SK-N-SH (cell line): Measurements from ENCODE around the gene FBH1. TPM values are rescaled to one million over a fixed set of nuclear protein-coding genes. Genes with fewer than 3 reads are reported as not detected.

ENCODE experiments used
- CTCF ChIA-PET: fragments of 300-600, 350-600 bp; formaldehyde crosslinking; extraction: SDS; loops from one replicate; lab custom pipeline; 2021; lab: Yijun Ruan, JAX
- POLR2A ChIA-PET: fragments of 350-600 bp; sonication (Branson Sonifier 250); formaldehyde crosslinking; extraction: SDS; loops from one replicate; lab custom pipeline; 2020; ENCODE audit warnings: antibody characterized with exemption, inconsistent platforms; lab: Yijun Ruan, JAX
- DNase-seq: peaks from one replicate; pipeline ENCODE4 v3.0.0; 2012
- H2AFZ ChIP-seq: fragments of 200-600 bp; sonication (generic); 2 replicates; pipeline ENCODE4 v1.8.1; 2016; ENCODE audit warnings: antibody characterized with exemption, mild to moderate bottlenecking, low read depth
- H3F3A ChIP-seq: fragments of 200-600 bp; sonication (generic); replicated peaks from 2 replicates; pipeline ENCODE3; 2016; ENCODE audit warnings: antibody characterized with exemption, mild to moderate bottlenecking; ENCODE audit not compliant: insufficient read depth
- H3K27ac ChIP-seq, 2 experiments: fragments of 200-500 bp in 1 of 2; fragments of 200-600 bp in 1 of 2; sonication (Bioruptor generic) in 1 of 2; sonication (generic), shearing (Covaris generic) in 1 of 2; 2 replicates each; pipeline versions ENCODE4 v1.5.1 to v1.6.1; 2014 to 2016; ENCODE audit warnings: low read depth in 2 of 2, inconsistent platforms in 1 of 2, low read length in 1 of 2, mild to moderate bottlenecking in 1 of 2, mixed read lengths in 1 of 2
- H3K27me3 ChIP-seq: fragments of 200-600 bp; sonication (generic), shearing (Covaris generic); 2 replicates; pipeline ENCODE4 v1.6.1; 2016; ENCODE audit warnings: mixed run types; ENCODE audit not compliant: insufficient read depth
- H3K36me3 ChIP-seq, 2 experiments: fragments of 200-500 bp in 1 of 2; fragments of 200-600 bp in 1 of 2; sonication (Bioruptor generic) in 1 of 2; sonication (generic) in 1 of 2; replicated peaks in 1 of 2; 2 replicates each; pipeline versions ENCODE3 to v1.5.1; 2014 to 2016; ENCODE audit warnings: low read length in 1 of 2, mild to moderate bottlenecking in 1 of 2; ENCODE audit not compliant: insufficient read depth in 2 of 2, control insufficient read depth in 1 of 2
- H3K4me1 ChIP-seq, 2 experiments: fragments of 200-500 bp in 1 of 2; fragments of 200-600 bp in 1 of 2; sonication (Bioruptor generic) in 1 of 2; sonication (generic), shearing (Covaris generic) in 1 of 2; 2 replicates each; pipeline versions ENCODE4 v1.5.1 to v1.6.1; 2014 to 2016; ENCODE audit warnings: low read depth in 1 of 2, low read length in 1 of 2, mixed run types in 1 of 2; ENCODE audit not compliant: insufficient read depth in 2 of 2, control insufficient read depth in 1 of 2
- H3K4me2 ChIP-seq: fragments of 200-600 bp; sonication (generic), shearing (Covaris generic); 2 replicates; pipeline ENCODE4 v1.6.1; 2017; ENCODE audit warnings: mixed run types
- H3K4me3 ChIP-seq, 2 experiments: fragments of 200-500 bp in 1 of 2; fragments of 200-600 bp in 1 of 2; sonication (Bioruptor generic) in 1 of 2; sonication (generic), shearing (Covaris generic) in 1 of 2; 2 replicates each; pipeline versions ENCODE4 v1.5.1 to v1.8.1; 2014 to 2016; ENCODE audit warnings: low read depth in 2 of 2, inconsistent platforms in 1 of 2, low read length in 1 of 2, mild to moderate bottlenecking in 1 of 2, mixed read lengths in 1 of 2, moderate library complexity in 1 of 2
- H3K79me2 ChIP-seq: fragments of 200-600 bp; sonication (generic); 2 replicates; pipeline ENCODE4 v1.8.1; 2017; ENCODE audit warnings: mild to moderate bottlenecking; ENCODE audit not compliant: insufficient read depth
- H3K9ac ChIP-seq: fragments of 200-600 bp; sonication (generic); 2 replicates; pipeline ENCODE4 v1.6.1; 2017; ENCODE audit warnings: mixed run types
- H3K9me2 ChIP-seq: fragments of 200-600 bp; sonication (generic); 2 replicates; pipeline ENCODE4 v1.6.1; 2017; ENCODE audit warnings: mixed run types
- H3K9me3 ChIP-seq: fragments of 200-600 bp; sonication (generic); 2 replicates; pipeline ENCODE4 v1.6.1; 2017; ENCODE audit warnings: mixed run types, mild to moderate bottlenecking, moderate library complexity
- H4K20me1 ChIP-seq: fragments of 200-600 bp; sonication (generic); 2 replicates; pipeline ENCODE4 v1.6.1; 2017; ENCODE audit warnings: mild to moderate bottlenecking, mixed run types; ENCODE audit not compliant: insufficient read depth
- CHD2 ChIP-seq: fragments of 150-350 bp; IDR thresholded peaks from 2 replicates; pipeline ENCODE4 v1.6.1; 2018; ENCODE audit warnings: low read length; ENCODE audit not compliant: partially characterized antibody
- EZH2phosphoT487 ChIP-seq: fragments of 200-600 bp; sonication (generic); IDR thresholded peaks from 2 replicates; pipeline ENCODE4 v1.6.1; 2017; ENCODE audit warnings: low read depth, mixed run types, mild to moderate bottlenecking, antibody characterized with exemption, moderate library complexity, borderline replicate concordance
- FOXJ3 ChIP-seq: sonication (generic); formaldehyde crosslinking; IDR thresholded peaks from 2 replicates; pipeline ENCODE4 v1.5.1; 2020; ENCODE audit warnings: mild to moderate bottlenecking, missing genetic modification reagents
- GABPA ChIP-seq: IDR thresholded peaks from 2 replicates; pipeline ENCODE4 v1.4.0; 2012; ENCODE audit warnings: low read depth, mild to moderate bottlenecking
- GATA2 ChIP-seq: sonication (generic); formaldehyde crosslinking; IDR thresholded peaks from 2 replicates; pipeline ENCODE4 v1.5.0; 2020; ENCODE audit warnings: mild to moderate bottlenecking, missing genetic modification reagents
- JUND ChIP-seq: IDR thresholded peaks from 2 replicates; pipeline ENCODE4 v1.4.0; 2012
- MEF2A ChIP-seq: IDR thresholded peaks from 2 replicates; pipeline ENCODE4 v1.4.0; 2012; ENCODE audit warnings: low read depth, borderline replicate concordance
- NFIC ChIP-seq: IDR thresholded peaks from 2 replicates; pipeline ENCODE4 v1.4.0; 2012; ENCODE audit warnings: borderline replicate concordance
- POLR2AphosphoS5 ChIP-seq: IDR thresholded peaks from 2 replicates; pipeline ENCODE4 v1.6.1; 2012; ENCODE audit warnings: low read depth, low read length
- RAD21 ChIP-seq: IDR thresholded peaks from 2 replicates; pipeline ENCODE4 v1.6.1; 2012; ENCODE audit warnings: mild to moderate bottlenecking, low read length
- RCOR1 ChIP-seq: fragments of 150-350 bp; IDR thresholded peaks from 2 replicates; pipeline ENCODE4 v1.6.1; 2017; ENCODE audit warnings: antibody characterized with exemption, low read length
- RFX5 ChIP-seq: IDR thresholded peaks from 2 replicates; pipeline ENCODE4 v1.6.1; 2012; ENCODE audit warnings: mild to moderate bottlenecking, improper control_type of control experiment, low read length
- TAF1 ChIP-seq: IDR thresholded peaks from 2 replicates; pipeline ENCODE4 v1.6.1; 2012; ENCODE audit warnings: low read depth, mild to moderate bottlenecking, low read length, moderate library complexity, borderline replicate concordance
- WGBS: methylation state at CpG from one replicate; pipeline ENCODE4 v1.1.6; 2017; ENCODE audit warnings: low lambda C conversion rate; 5-methylcytosine and 5-hydroxymethylcytosine counted together
- polyA plus RNA-seq, 3 experiments: library from polyadenylated mRNA; depleted of rRNA; stranded (reverse); fragments of >200 nt; gene quantifications; 2 replicates each; pipeline ENCODE4 v1.2.3, GENCODE V29; 2012
- TF ChIP-seq, protein P1 (sequence below): fragments of 150-350 bp; IDR thresholded peaks from 2 replicates; pipeline ENCODE4 v1.6.1; 2016; ENCODE audit warnings: mild to moderate bottlenecking, low read depth, low read length
- TF ChIP-seq, protein P2 (sequence below): fragments of 150-350 bp; IDR thresholded peaks from 2 replicates; pipeline ENCODE4 v1.6.1; 2017; ENCODE audit warnings: antibody characterized with exemption, low read length, low read depth, borderline replicate concordance
- TF ChIP-seq, protein P3 (sequence below): IDR thresholded peaks from 2 replicates; pipeline ENCODE4 v1.4.0; 2012; ENCODE audit warnings: low read depth
- TF ChIP-seq, protein P4 (sequence below): IDR thresholded peaks from 2 replicates; pipeline ENCODE4; 2012

FBH1 gene
- polyA plus RNA-seq, 1 of the 3 experiments (the other 2 are of a cell fraction), result 60.9 TPM

DNA sequence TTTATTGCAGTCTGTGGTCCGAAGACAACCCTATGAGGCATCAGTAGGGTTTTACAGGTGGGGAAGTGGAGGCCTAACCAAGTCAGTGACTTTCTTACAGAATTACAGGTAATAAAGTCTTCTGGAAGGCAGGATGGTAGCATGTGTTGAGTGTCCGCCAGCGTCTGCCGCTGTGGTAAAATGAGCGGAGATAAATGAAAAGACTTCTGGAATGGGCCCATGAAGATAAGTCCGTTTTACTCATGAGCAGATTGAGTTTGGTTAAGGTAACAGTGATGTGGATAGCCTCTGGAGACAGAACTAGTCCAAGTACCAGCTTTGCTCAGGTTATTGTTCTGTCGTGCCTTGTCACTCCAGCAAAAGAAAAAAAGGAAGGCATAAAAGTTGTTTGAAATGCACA is 966 bp downstream of the FBH1 start:
- Histone ChIP-seq H3K9me2 (no peaks in the 10 kb centered on the region), H3K27ac (peak overlapping the region; percentile 25 to 58; a peak in 2 of 4 replicates), H3K4me2 (peak overlapping the region; percentile 90), H3K4me3 (peak overlapping the region; percentile 79 to 85), H3K79me2 (peaks cover 81% of the 10 kb centered on the region), H4K20me1 (peaks cover 24% of the 10 kb centered on the region), H3K27me3 (no peaks in the 10 kb centered on the region), H3K9ac (peak overlapping the region; percentile 89), H3K9me3 (no peaks in the 10 kb centered on the region), H3F3A (peaks cover under 1% of the 10 kb centered on the region), H3K4me1 (peaks cover 12 to 22% of the 10 kb centered on the region in 2 experiments; a peak in 3 of 4 replicates), H2AFZ (no peak overlapping the region), H3K36me3 (peaks cover 37 to 38% of the 10 kb centered on the region in 2 experiments)
- CTCF ChIA-PET, result interaction anchor here (0.6 to 1.9 kb wide), 2 partner anchors 195 to 1246 kb away, joined by 3 to 5 read pairs; no protein-coding TSS in a partner anchor
- DNase-seq, result no peak
- POLR2A ChIA-PET, result interaction anchor here (3.1 kb wide), 1 partner anchor 77 kb away, joined by 17 read pairs; the partner anchor contains the start of gene GDI2
- WGBS, result 70% methylated on average over 7 of the region's 7 CpGs
- TF ChIP-seq RAD21 (no peak), POLR2AphosphoS5 (no peak), GATA2 (no peak), RCOR1 (no peak), NFIC (no peak), MEF2A (no peak), GABPA (no peak), JUND (no peak)
- TF ChIP-seq, protein P1, sequence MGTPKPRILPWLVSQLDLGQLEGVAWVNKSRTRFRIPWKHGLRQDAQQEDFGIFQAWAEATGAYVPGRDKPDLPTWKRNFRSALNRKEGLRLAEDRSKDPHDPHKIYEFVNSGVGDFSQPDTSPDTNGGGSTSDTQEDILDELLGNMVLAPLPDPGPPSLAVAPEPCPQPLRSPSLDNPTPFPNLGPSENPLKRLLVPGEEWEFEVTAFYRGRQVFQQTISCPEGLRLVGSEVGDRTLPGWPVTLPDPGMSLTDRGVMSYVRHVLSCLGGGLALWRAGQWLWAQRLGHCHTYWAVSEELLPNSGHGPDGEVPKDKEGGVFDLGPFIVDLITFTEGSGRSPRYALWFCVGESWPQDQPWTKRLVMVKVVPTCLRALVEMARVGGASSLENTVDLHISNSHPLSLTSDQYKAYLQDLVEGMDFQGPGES, result no peak

DNA sequence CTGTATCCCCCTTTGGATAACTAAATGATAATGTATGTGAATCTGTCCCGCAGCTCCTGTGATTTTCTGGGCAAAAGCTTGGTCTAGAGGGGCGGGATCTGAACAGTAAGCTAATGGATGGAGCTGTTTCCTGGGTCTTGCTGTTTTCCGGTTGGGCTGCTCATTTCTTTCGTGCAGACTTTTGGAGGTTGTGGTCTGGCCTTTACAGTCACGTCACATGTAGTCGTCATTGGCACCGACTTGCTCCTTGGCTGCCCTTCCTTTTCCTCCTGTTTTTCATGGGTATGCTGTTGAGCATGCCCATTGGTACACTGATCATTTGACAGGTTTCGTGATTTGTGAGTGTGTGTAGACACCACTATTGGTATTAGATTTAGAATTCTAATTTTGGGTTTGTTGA is 2.0 kb downstream of the FBH1 start:
- no peaks in the 10 kb centered on the region for H3K9me2 ChIP-seq
- H3K27me3 ChIP-seq, result no peaks in the 10 kb centered on the region
- no peak overlapping the region for H3K9ac ChIP-seq
- no peak overlapping the region for H3K27ac ChIP-seq
- POLR2A ChIA-PET, result no interaction called here
- no peaks in the 10 kb centered on the region for H3F3A ChIP-seq
- peaks cover 37 to 42% of the 10 kb centered on the region in 2 experiments for H3K36me3 ChIP-seq
- peaks cover 81% of the 10 kb centered on the region for H3K79me2 ChIP-seq
- H2AFZ ChIP-seq, result no peak overlapping the region
- no peak overlapping the region for H3K4me3 ChIP-seq
- no peak for TF ChIP-seq GABPA
- TF ChIP-seq, protein P2, sequence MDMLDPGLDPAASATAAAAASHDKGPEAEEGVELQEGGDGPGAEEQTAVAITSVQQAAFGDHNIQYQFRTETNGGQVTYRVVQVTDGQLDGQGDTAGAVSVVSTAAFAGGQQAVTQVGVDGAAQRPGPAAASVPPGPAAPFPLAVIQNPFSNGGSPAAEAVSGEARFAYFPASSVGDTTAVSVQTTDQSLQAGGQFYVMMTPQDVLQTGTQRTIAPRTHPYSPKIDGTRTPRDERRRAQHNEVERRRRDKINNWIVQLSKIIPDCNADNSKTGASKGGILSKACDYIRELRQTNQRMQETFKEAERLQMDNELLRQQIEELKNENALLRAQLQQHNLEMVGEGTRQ, result no peak
- TF ChIP-seq, protein P1, result no peak
- no peak for TF ChIP-seq GATA2
- TF ChIP-seq CHD2, result no peak
- no peak for TF ChIP-seq TAF1
- no peak for TF ChIP-seq EZH2phosphoT487
- TF ChIP-seq, protein P3, sequence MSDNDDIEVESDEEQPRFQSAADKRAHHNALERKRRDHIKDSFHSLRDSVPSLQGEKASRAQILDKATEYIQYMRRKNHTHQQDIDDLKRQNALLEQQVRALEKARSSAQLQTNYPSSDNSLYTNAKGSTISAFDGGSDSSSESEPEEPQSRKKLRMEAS, result no peak
- TF ChIP-seq, protein P4, sequence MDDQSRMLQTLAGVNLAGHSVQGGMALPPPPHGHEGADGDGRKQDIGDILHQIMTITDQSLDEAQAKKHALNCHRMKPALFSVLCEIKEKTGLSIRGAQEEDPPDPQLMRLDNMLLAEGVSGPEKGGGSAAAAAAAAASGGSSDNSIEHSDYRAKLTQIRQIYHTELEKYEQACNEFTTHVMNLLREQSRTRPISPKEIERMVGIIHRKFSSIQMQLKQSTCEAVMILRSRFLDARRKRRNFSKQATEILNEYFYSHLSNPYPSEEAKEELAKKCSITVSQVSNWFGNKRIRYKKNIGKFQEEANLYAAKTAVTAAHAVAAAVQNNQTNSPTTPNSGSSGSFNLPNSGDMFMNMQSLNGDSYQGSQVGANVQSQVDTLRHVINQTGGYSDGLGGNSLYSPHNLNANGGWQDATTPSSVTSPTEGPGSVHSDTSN, result no peak
- TF ChIP-seq NFIC, result no peak
- no peak for TF ChIP-seq POLR2AphosphoS5
- TF ChIP-seq FOXJ3 (CRISPR knock-in tag), result no peak
- no peak for TF ChIP-seq RFX5
- 95% methylated on average over 8 of the region's 8 CpGs for WGBS
- no peaks in the 10 kb centered on the region for H3K9me3 ChIP-seq
- H3K4me1 ChIP-seq, result peaks cover 12 to 22% of the 10 kb centered on the region in 2 experiments; a peak in 3 of 4 replicates
- peak overlapping the region; percentile 90; the same call in 1 of the 2 replicates for H3K4me2 ChIP-seq
- DNase-seq, result no peak
- H4K20me1 ChIP-seq, result peaks cover 24% of the 10 kb centered on the region
- CTCF ChIA-PET, result no interaction called here
